ENCODE measurements around the gene TFDP2.
"Not testable (repeated sequence)": the region's sequence is repeated elsewhere in the genome, so short reads cannot be mapped to it uniquely, and the experiment has no call there.

Gene TFDP2

DNA sequence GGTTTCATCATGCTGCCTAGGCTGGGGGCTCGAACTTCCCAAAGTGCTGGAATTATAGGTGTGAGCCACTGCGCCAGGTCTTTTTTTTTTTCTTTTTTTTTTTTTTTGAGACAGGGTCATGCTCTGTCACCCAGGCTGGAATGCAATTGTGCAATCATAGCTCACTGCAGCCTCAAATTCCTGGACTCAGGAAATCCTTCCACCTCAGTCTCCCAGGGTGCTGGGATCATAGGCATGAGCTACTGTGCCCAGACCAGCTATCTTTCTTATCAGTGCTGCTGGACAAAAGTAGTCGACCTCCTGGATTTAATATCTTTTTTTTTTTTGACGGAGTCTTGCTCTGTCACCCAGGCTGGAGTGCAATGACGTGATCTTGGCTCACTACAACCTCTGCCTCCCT, 60.8 kb downstream of the TFDP2 start:
- no peak for DNase-seq (ENCODE audit: low read depth)
- TF ChIP-seq, protein P1, sequence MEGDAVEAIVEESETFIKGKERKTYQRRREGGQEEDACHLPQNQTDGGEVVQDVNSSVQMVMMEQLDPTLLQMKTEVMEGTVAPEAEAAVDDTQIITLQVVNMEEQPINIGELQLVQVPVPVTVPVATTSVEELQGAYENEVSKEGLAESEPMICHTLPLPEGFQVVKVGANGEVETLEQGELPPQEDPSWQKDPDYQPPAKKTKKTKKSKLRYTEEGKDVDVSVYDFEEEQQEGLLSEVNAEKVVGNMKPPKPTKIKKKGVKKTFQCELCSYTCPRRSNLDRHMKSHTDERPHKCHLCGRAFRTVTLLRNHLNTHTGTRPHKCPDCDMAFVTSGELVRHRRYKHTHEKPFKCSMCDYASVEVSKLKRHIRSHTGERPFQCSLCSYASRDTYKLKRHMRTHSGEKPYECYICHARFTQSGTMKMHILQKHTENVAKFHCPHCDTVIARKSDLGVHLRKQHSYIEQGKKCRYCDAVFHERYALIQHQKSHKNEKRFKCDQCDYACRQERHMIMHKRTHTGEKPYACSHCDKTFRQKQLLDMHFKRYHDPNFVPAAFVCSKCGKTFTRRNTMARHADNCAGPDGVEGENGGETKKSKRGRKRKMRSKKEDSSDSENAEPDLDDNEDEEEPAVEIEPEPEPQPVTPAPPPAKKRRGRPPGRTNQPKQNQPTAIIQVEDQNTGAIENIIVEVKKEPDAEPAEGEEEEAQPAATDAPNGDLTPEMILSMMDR (conservative IDR thresholded peaks at IDR 0.05; ENCODE audit: low read depth, low read length) = no peak
- H3K4me3 ChIP-seq (ENCODE audit: low read length) = no peak overlapping the region

DNA sequence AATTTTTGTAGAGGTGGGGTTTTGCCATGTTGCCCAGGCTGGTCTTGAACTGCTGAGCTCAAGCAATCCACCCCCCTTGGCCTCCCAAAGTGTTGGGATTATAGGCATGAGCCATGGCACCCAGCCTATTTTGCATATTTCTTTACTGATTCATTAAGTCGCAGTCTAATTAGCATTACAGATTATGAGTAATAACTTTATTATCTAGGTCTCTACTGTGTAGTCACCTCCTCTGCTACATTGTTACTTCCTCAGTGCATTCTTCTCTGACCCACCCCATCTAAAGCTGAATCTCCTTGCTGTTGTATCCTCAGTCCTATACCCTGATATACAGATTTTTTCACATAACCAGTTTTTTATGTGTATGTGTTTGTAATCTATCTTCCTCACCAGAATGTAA, 61.7 kb downstream of the TFDP2 start:
- no peak overlapping the region for H3K4me3 ChIP-seq (ENCODE audit: low read length)
- no peak for DNase-seq (ENCODE audit: low read depth)
- TF ChIP-seq, protein P1 (conservative IDR thresholded peaks at IDR 0.05; ENCODE audit: low read depth, low read length) = no peak

DNA sequence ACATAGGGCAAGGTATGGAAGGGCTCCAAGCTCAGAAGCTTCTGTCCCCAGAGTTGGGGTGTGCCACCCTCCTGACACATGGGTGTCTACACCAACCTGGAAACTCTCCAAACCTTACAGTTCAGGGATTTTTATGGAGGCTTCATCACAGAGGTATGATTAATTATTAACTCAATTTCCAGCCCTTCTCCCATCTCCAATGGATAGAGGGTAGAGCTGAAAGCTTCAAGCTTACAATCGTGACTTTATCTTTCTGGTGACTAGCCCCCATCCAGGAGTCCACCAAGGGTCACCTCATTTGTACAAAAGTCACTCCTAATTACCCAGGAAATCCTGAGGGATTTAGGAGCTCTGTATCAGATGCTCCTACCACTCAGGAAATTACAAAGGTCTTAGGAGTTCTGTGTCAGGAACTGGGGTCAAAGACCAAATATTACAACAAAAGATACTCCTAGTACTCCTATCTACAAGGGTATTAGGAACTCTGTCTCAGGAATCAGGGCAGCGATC, 62.7 kb downstream of the TFDP2 start:
- no peak for DNase-seq (ENCODE audit: low read depth)
- H3K4me3 ChIP-seq (ENCODE audit: low read length) = no peak overlapping the region
- TF ChIP-seq, protein P1 (conservative IDR thresholded peaks at IDR 0.05; ENCODE audit: low read depth, low read length) = no peak

DNA sequence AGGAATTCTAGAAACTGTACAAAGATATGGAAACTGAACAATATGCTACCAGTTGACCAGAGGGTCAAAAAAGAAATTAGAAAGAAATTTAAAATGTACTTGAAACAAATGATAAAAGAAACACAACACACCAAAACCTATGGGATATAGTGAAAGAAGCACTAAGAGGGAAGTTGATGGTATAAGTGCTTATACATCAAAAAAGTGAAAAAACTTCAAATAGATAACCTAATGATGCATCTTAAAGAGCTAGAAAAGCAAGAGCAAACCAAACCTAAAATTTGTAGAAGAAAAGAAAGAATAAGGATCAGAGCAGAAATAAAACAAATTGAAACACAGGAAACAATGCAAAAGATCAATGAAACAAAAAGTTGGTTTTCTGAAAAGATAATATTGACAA, 68.2 kb downstream of the TFDP2 start:
- H3K4me3 ChIP-seq (ENCODE audit: low read length) = no peak overlapping the region
- DNase-seq (ENCODE audit: low read depth) = no peak
- TF ChIP-seq, protein P1 (conservative IDR thresholded peaks at IDR 0.05; ENCODE audit: low read depth, low read length) = no peak

DNA sequence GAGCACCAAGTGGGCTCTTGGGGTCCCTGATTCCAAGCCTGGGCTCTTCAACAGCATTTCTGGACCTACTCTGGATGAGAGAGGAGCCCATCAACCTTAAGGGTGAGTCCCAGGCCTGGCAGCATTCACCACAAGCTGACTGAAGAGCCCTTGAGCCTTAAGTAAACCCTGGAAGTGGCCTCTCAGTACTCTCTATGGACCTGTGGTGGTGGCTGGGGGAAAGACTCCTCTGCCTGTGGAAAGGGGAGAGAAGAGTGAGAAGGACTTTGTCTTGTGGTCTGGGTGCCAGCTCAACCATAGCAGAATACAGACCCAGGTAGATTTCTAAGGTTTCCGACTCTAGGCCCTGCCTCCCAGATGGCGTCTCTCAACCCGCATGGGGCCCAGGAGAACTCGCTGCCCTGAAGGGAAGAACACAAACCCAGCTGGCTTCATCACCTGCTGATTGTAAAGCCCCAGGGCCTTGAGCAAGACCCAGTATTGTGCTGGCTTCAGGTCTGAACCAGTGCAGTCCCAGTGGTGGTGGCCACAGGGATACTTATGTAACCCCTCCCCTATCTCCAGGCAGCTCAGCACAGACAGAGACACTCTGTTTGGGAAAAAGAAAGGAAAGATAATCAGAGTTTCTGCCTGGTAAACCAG, 71.4 kb downstream of the TFDP2 start:
- H3K4me3 ChIP-seq (ENCODE audit: low read length) = no peak overlapping the region
- TF ChIP-seq, protein P1 (conservative IDR thresholded peaks at IDR 0.05; ENCODE audit: low read depth, low read length) = no peak
- no peak for DNase-seq (ENCODE audit: low read depth)

DNA sequence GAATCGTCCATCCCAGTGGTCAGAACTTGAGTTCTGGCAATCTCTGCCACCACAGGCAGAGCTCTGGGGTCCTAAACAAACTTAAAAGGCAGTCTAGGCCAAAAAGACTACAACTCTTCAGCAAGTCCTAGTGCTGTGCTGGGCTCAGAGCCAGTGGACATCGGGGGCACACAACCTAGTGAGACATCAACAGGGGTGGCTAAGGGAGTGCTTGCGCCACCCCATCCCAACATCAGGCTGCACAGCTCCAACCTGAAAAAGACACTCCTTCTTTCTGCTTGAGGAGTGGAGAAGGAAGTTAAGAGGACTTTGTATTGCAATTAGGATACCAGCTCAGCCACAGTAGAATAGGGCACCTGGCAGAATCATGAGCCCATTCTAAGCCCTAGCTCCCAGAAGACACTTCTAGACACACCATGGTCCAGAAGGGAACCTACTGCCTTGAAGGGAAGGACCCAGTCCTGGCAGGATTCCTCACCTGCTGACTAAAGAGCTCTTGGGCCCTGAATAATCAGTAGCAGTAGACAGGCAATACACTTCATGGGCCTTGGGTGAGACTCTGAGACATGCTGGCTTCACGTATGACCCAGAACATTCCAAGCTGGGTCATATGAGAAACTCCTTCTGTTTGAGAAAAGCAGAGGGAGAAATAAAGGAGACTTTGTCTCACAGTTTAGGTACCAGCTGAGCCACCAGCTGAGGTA, 72.0 kb downstream of the TFDP2 start:
- no peak overlapping the region for H3K4me3 ChIP-seq (ENCODE audit: low read length)
- TF ChIP-seq, protein P1 (conservative IDR thresholded peaks at IDR 0.05; ENCODE audit: low read depth, low read length) = no peak
- DNase-seq (ENCODE audit: low read depth) = no peak

DNA sequence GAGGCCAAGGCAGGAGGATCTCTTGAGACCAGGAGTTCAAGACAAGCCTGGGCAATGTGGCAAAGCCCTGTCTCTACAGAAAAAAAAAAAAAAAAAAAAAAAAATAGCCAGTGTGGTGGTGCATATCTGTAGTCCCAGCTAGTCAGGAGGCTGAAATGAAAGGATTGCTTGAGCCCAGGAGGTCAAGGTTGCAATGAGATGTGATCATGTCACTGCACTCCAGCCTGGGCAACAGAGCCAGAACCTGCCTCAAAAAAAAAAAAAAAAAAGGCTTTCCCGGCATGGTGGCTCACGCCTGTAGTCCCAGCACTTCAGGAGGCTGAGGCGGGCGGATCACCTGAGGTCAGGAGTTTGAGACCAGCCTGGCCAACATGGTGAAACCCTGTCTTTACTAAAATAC, 73.7 kb downstream of the TFDP2 start:
- not testable (repeated sequence) for H3K4me3 ChIP-seq (ENCODE audit: low read length); DNase-seq (ENCODE audit: low read depth)

All from retinal pigment epithelial cell (primary cell).